22Rv1 (cell line): ENCODE data around the gene PRTFDC1.

Experiments
- H3K27ac ChIP-seq: fragments of 450-650 bp; 2 replicates; pipeline ENCODE4 v1.5.1; 2017
- ZFX ChIP-seq: fragments of 450-650 bp; IDR thresholded peaks from 2 replicates; pipeline ENCODE4 v1.6.1; 2017; ENCODE audit warnings: antibody characterized with exemption, borderline replicate concordance
- TF ChIP-seq, protein P1 (sequence below): fragments of 450-650 bp; IDR thresholded peaks from 2 replicates; pipeline ENCODE4 v1.5.1; 2017; ENCODE audit warnings: mild to moderate bottlenecking

The PRTFDC1 gene

GRCh38 chr10:24854256-24854655, 98.2 kb downstream of the PRTFDC1 start:
- no peak overlapping the region for H3K27ac ChIP-seq
- TF ChIP-seq, protein P1, sequence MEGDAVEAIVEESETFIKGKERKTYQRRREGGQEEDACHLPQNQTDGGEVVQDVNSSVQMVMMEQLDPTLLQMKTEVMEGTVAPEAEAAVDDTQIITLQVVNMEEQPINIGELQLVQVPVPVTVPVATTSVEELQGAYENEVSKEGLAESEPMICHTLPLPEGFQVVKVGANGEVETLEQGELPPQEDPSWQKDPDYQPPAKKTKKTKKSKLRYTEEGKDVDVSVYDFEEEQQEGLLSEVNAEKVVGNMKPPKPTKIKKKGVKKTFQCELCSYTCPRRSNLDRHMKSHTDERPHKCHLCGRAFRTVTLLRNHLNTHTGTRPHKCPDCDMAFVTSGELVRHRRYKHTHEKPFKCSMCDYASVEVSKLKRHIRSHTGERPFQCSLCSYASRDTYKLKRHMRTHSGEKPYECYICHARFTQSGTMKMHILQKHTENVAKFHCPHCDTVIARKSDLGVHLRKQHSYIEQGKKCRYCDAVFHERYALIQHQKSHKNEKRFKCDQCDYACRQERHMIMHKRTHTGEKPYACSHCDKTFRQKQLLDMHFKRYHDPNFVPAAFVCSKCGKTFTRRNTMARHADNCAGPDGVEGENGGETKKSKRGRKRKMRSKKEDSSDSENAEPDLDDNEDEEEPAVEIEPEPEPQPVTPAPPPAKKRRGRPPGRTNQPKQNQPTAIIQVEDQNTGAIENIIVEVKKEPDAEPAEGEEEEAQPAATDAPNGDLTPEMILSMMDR = no peak
- no peak for TF ChIP-seq ZFX

- H3K27ac ChIP-seq = no peak overlapping the region
- TF ChIP-seq ZFX = no peak
- TF ChIP-seq, protein P1 = no peak
Observed at GRCh38 chr10:24853661-24854060, 98.7 kb downstream of the PRTFDC1 start.

DNA sequence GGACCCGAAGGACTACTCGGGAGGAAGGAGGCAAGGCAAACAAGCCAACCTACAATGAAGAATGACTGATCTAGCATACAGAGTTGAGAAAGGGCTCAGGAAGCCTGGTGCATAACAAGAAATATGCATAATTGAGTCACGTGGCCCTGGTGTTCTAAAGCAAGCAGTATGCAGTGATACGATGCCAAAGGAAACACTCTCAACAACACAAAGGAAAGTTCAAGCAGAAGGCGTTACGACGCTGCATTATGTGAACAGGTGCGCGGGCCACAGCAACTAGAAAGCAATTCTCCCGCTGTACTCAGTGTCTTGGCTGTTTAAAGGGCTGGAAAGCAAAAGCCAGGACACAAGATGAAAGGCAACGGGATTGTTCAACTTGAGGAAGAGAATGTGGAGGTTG, 100.8 kb downstream of the PRTFDC1 start:
- H3K27ac ChIP-seq = peak overlapping the region; percentile 20; the same call in 1 of the 2 replicates
- TF ChIP-seq, protein P1 = no peak
- no peak for TF ChIP-seq ZFX

- TF ChIP-seq, protein P1 = no peak
- TF ChIP-seq ZFX = no peak
- H3K27ac ChIP-seq = no peak overlapping the region
Observed at GRCh38 chr10:24850727-24851296, 101.6 kb downstream of the PRTFDC1 start.

DNA sequence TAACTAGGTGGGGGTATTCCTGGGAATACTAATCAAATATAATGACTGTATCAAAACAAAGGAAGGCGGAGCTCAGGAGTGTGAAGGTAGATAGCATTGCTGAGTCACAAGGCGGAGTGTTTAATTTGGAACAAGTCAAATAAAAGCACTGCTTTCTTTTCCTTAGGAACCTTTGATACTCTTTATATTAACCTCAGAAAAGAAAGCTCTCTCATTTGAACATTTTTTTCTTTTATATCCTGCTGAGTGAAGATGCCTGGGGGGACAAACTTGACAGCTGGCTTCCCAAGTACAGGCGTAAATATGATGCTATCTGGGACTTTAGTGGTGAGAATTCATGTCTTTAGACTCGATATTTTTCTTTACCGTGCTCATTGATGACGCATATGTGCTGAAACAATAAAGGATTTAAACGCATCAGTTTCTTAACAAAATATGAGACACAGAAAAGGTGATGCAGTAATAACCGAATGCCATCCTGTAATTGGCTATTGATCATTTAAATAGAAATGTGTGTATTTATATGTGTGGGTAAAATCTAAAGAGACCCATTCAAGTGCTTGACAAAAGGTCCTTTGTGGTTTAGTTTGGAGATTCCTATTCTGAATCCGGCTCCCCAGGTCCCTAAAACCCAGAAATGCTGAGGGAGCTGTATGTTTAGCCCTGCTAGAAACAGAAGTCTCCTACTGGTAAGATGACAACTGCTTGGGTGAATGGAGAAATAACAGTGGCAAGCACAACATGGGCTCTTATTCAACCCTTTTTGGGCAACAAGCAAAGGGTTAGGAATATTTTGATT, 102.7 kb downstream of the PRTFDC1 start:
- TF ChIP-seq ZFX = no peak
- peak overlapping the region; percentile 44 for H3K27ac ChIP-seq

DNA sequence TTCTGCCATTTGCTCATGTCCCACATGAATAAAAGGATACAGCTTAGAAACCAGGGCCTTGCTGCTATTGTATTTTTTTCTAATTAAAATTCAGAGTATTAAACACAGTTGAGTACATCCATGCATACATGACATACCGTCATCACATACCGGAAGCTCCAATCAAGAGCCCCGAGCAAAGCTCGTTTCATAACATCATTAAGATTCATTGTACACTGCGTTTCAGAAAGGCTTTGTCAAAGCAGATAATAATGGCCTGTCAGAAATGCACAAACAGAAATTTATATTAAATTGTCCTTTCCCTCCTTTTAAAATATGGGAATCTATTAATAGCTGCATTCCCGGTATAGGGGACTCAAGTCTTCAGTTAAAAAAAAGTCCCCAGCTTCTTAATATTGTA, 103.4 kb downstream of the PRTFDC1 start:
- TF ChIP-seq ZFX = no peak
- TF ChIP-seq, protein P1 = no peak
- peak overlapping the region; percentile 44 for H3K27ac ChIP-seq

- H3K27ac ChIP-seq = no peak overlapping the region
- TF ChIP-seq ZFX = no peak
- TF ChIP-seq, protein P1 = no peak
Observed at GRCh38 chr10:24848195-24848594, 104.2 kb downstream of the PRTFDC1 start.
